ENCODE data around the gene GJD3.

GJD3 gene

GRCh38 chr17:40366861-40367518 is 2.5 kb upstream of the GJD3 start:
- H3K4me3 ChIP-seq (ENCODE audit: low read depth, low read length), result no peak overlapping the region
- DNase-seq (ENCODE audit: low read depth), result no peak
- no peak for TF ChIP-seq CTCF (IDR thresholded peaks at IDR 0.05; ENCODE audit: control insufficient read depth, extremely low read depth, insufficient read depth)

GRCh38 chr17:40366076-40366860 is 1.7 kb upstream of the GJD3 start:
- H3K4me3 ChIP-seq (ENCODE audit: low read depth, low read length), result no peak overlapping the region
- DNase-seq (ENCODE audit: low read depth), result no peak
- TF ChIP-seq CTCF (IDR thresholded peaks at IDR 0.05; ENCODE audit: control insufficient read depth, extremely low read depth, insufficient read depth), result no peak

- TF ChIP-seq CTCF (IDR thresholded peaks at IDR 0.05; ENCODE audit: control insufficient read depth, extremely low read depth, insufficient read depth), result no peak
- no peak for DNase-seq (ENCODE audit: low read depth)
- H3K4me3 ChIP-seq (ENCODE audit: low read depth, low read length), result no peak overlapping the region
These were observed 369 bp upstream of the GJD3 start for GRCh38 chr17:40364906-40365305.

GRCh38 chr17:40363111-40363827 is 1.3 kb downstream of the GJD3 start:
- no peak for TF ChIP-seq CTCF (IDR thresholded peaks at IDR 0.05; ENCODE audit: control insufficient read depth, extremely low read depth, insufficient read depth)
- peak overlapping the region; percentile 52 for H3K4me3 ChIP-seq (ENCODE audit: low read depth, low read length)
- no peak for DNase-seq (ENCODE audit: low read depth)

- DNase-seq (ENCODE audit: low read depth), result peak; percentile 34
- peak overlapping the region; percentile 52 for H3K4me3 ChIP-seq (ENCODE audit: low read depth, low read length)
- TF ChIP-seq CTCF (IDR thresholded peaks at IDR 0.05; ENCODE audit: control insufficient read depth, extremely low read depth, insufficient read depth), result peak; percentile 91
These were observed 1.8 kb downstream of the GJD3 start for GRCh38 chr17:40362696-40363110.

GRCh38 chr17:40361925-40362695 is 2.4 kb downstream of the GJD3 start:
- peak overlapping the region; percentile 52 for H3K4me3 ChIP-seq (ENCODE audit: low read depth, low read length)
- no peak for TF ChIP-seq CTCF (IDR thresholded peaks at IDR 0.05; ENCODE audit: control insufficient read depth, extremely low read depth, insufficient read depth)
- no peak for DNase-seq (ENCODE audit: low read depth)
